Retinal pigment epithelial cell (primary cell): ENCODE measurements around the gene CLK1.

Experiments used
- DNase-seq: peaks from one replicate; pipeline ENCODE4 v3.0.0-alpha.2; 2010; ENCODE audit warnings: low read depth
- H3K4me3 ChIP-seq: 2 replicates; pipeline ENCODE4 v1.5.1; 2011; ENCODE audit warnings: mild to moderate bottlenecking, low read length, control low read depth, moderate library complexity
- TF ChIP-seq, protein P1 (sequence below): conservative IDR thresholded peaks from 2 replicates; pipeline ENCODE4 v1.5.1; 2011; ENCODE audit warnings: low read depth, low read length, control low read depth, inconsistent platforms

Gene CLK1

DNA sequence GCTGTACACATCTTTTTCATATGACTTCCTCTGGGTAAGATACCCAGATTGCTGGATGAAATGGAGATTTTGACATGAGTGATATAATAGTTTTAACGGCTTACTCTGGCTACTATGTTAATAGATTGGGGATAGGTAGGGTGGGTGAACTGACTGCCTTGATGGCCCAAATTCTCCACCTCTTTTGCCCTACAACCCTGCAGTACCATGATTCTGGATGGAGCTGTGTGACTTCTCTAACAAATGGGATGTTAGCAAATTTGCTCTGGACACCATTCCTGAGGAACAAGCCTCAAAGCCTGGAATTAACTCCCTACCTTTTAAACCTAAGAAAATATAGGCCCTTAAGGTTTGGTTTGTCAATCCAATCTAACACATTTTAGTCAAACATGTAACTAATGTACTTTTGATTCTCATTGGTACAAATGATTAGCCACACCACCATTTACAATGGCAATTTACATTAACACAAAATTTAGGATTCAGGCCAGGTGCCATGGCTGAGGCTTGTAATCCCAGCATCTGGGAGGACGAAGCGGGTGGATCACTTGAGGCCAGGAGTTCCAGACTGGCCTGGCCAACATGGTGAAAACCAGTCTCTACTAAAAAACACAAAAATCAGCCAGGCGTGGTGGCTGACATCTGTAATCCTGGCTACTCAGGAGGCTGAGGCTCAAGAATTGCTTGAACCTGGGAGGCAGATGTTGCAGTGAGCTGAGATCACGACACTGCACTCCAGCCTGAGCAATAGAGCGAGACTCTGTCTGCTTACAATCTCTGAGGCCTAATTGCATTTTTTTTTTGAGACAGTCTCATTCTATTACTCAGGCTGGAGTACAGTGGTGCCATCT, 12.8 kb downstream of the CLK1 start:
- TF ChIP-seq, protein P1, sequence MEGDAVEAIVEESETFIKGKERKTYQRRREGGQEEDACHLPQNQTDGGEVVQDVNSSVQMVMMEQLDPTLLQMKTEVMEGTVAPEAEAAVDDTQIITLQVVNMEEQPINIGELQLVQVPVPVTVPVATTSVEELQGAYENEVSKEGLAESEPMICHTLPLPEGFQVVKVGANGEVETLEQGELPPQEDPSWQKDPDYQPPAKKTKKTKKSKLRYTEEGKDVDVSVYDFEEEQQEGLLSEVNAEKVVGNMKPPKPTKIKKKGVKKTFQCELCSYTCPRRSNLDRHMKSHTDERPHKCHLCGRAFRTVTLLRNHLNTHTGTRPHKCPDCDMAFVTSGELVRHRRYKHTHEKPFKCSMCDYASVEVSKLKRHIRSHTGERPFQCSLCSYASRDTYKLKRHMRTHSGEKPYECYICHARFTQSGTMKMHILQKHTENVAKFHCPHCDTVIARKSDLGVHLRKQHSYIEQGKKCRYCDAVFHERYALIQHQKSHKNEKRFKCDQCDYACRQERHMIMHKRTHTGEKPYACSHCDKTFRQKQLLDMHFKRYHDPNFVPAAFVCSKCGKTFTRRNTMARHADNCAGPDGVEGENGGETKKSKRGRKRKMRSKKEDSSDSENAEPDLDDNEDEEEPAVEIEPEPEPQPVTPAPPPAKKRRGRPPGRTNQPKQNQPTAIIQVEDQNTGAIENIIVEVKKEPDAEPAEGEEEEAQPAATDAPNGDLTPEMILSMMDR = no peak
- no peak for DNase-seq
- no peak overlapping the region for H3K4me3 ChIP-seq

DNA sequence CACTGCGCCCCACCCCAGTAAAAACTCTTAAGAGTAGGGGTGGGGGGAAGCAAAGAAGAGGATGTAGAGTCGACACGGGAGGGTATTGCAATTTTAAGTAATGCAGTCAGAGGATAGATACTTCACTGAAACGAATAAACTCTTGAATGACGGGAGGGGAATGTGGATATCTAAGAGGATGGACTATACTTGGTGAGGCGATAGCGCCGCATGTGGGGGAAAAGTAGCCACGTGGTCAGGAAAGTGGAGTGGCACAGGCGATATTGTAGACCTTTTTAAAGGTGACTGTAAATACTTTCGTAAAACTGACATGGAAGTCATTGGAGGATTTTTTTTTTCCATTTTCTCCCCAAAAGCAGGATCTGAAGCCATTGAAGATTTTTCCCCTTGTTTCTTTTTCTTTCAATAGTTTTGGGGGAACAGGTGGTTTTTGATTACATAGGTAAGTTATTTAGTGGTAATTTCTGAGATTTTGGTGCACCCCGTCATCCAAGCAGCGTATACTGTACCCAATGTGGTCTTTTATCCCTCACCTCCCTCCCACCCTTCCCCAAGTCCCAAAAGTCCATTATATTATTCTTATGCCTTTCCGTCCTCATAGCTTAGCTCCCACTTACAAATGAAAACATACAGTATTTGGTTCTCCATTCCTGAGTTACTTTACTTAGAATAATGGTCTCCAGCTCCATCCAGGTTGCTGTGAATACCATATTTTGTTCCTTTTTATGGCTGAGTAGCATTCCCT, 13.8 kb downstream of the CLK1 start:
- TF ChIP-seq, protein P1 = no peak
- DNase-seq = no peak
- H3K4me3 ChIP-seq = no peak overlapping the region

- DNase-seq = no peak
- TF ChIP-seq, protein P1 = no peak
- no peak overlapping the region for H3K4me3 ChIP-seq
Measured at GRCh38 chr2:200847939-200848338, 16.5 kb downstream of the CLK1 start.

DNA sequence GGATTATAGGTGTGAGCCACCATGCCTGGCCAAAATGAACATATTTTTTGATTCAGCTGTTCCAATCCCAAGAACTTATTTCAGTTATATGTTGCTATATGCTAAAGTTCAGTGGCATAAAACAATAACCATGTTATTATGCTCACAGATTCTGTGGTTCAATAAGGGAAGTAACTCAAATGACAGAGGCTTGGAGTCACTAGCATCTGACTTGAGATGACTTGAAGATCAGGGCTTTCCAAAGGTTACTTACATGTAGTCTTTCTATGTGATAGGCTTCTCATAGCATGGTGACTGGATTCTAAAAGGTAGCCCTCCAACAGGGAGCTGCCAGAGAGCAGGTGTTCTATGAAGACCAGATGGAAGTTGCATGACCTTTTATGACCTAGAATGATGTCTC, 17.2 kb downstream of the CLK1 start:
- DNase-seq = no peak
- TF ChIP-seq, protein P1 = no peak
- no peak overlapping the region for H3K4me3 ChIP-seq

DNA sequence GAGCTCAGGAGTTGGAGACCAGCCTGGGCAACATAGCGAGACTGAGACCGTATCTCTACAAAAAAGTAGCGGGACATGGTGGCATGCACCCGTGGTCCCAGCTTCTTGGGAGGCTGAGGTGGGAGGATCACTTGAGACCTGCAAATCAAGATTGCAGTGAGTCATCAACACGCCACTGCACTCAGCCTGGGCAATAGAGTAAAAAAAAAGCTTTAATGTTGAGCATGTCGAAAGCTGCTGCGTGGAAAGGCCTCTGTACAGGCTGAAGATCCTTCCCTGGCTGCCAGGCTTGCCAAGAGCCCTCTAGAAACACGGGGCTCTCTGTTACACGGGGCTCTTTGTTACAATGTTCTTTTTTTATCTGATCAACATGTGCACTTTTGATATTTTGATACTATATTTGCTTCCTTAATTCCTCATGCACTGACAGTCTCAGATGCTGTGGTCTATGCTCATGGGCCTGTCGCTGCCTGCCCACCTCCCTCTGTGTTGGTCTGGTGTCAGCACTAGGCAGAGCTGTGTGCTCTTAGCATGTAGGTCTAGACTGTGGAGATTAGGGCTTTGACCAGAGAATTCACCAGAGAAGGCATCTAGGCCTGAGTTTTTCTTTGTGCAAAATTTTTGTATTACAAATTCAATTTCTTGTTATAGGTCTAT, 18.7 kb downstream of the CLK1 start:
- no peak overlapping the region for H3K4me3 ChIP-seq
- DNase-seq = no peak
- TF ChIP-seq, protein P1 = no peak

GRCh38 chr2:200845194-200845593, 19.3 kb downstream of the CLK1 start:
- no peak overlapping the region for H3K4me3 ChIP-seq
- TF ChIP-seq, protein P1 = no peak
- no peak for DNase-seq
